HL-60 (cell line): Measurements from ENCODE around the gene GRIK2.

Source experiments
- POLR2AphosphoS5 ChIP-seq: IDR thresholded peaks from 2 replicates; pipeline ENCODE4 v1.6.1; 2012; ENCODE audit warnings: low read depth
- TF ChIP-seq, protein P1 (sequence below): IDR thresholded peaks from one replicate; pipeline ENCODE4 v1.5.1; 2011; ENCODE audit warnings: low read length, control low read depth, inconsistent platforms; ENCODE audit not compliant: insufficient read depth

DNA sequence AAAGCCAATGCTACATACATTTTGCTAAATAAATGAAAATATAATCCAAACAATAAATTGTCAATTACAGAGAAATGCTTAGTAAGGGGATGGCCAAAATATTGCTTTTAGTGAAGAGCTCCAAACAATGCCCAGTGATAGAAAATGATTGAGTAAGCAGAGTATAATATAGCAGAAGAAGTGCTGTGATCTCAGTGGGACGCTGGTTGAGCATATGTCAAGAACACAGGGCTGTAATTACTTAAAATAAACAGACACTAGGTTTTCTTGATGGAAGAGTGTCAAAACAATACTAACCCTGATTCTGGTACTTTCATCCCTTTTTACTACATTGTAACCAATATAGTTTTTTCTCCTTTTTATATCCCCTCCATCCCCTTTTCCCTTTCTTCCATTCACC lies 150.3 kb downstream of the GRIK2 start:
- TF ChIP-seq POLR2AphosphoS5 = no peak
- TF ChIP-seq, protein P1, sequence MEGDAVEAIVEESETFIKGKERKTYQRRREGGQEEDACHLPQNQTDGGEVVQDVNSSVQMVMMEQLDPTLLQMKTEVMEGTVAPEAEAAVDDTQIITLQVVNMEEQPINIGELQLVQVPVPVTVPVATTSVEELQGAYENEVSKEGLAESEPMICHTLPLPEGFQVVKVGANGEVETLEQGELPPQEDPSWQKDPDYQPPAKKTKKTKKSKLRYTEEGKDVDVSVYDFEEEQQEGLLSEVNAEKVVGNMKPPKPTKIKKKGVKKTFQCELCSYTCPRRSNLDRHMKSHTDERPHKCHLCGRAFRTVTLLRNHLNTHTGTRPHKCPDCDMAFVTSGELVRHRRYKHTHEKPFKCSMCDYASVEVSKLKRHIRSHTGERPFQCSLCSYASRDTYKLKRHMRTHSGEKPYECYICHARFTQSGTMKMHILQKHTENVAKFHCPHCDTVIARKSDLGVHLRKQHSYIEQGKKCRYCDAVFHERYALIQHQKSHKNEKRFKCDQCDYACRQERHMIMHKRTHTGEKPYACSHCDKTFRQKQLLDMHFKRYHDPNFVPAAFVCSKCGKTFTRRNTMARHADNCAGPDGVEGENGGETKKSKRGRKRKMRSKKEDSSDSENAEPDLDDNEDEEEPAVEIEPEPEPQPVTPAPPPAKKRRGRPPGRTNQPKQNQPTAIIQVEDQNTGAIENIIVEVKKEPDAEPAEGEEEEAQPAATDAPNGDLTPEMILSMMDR = no peak
